ENCODE results near the gene VAPB. TPM values are rescaled to one million over a fixed set of nuclear protein-coding genes. Genes with fewer than 3 reads are reported as not detected.

VAPB gene
- total RNA-seq, 1 experiment from 2014 or later, result 65.1 TPM

DNA sequence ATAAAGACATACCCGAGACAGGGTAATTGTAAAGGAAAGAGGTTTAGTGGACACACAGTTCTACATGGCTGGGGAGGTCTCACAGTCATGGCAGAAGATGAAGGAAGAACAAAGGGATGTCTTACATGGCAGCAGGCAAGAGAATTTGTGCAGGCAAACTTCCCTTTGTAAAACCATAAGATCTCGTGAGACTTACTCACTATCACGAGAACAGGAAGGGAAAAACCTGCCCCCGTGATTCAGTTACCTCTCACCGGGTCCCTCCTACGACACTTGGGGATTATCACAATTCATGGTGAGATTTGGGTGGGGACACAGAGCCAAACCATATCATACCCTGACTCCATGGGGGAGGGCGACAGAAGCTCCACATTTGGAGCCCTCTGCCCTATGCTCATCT is 7.4 kb upstream of the VAPB start:
- H4K20me1 ChIP-seq (ENCODE audit: control insufficient read depth, insufficient read depth, insufficient read length), result no peaks in the 10 kb centered on the region
- WGBS (ENCODE audit: extremely low coverage, insufficient read length, low lambda C conversion rate), result no CpG with 5 or more reads among the region's 7 CpGs
- no peak overlapping the region for H3T11ph ChIP-seq (ENCODE audit: low read length)
- no peak overlapping the region for H4K5ac ChIP-seq (ENCODE audit: insufficient read length, low read depth, low read length)
- H3K23ac ChIP-seq (ENCODE audit: insufficient read length, low read depth, low read length), result no peak overlapping the region
- Mint-ChIP-seq H3K27ac (no peak overlapping the region), H3K4me1 (peaks cover 2 to 14% of the 10 kb centered on the region in 2 experiments; a peak in 3 of 4 replicates), H3K27me3 (ENCODE audit: low read depth) (peaks cover 3% of the 10 kb centered on the region), H3K9me3 (peaks cover 24 to 27% of the 10 kb centered on the region in 2 experiments), H3K36me3 (ENCODE audit: insufficient read depth in 1 of 3, low read depth in 3 of 3) (peaks cover 8 to 15% (median 13%) of the 10 kb centered on the region in 3 experiments; a peak in 6 of 7 replicates), H3K4me3 (no peak overlapping the region)
- H2AFZ ChIP-seq (ENCODE audit: low read length), result no peak overlapping the region
- no peak overlapping the region for H3K4me2 ChIP-seq (ENCODE audit: insufficient read depth, insufficient read length, low read length)
- no peak overlapping the region for H3K9ac ChIP-seq (ENCODE audit: extremely low read depth, insufficient read length, low read length)
- H2BK20ac ChIP-seq (ENCODE audit: low read depth, low read length, poor library complexity, severe bottlenecking), result no peak overlapping the region
- H3K4me1 ChIP-seq (ENCODE audit: insufficient read depth, low read length), result no peaks in the 10 kb centered on the region
- H3K79me1 ChIP-seq (ENCODE audit: insufficient read depth, low read depth, low read length, poor library complexity, severe bottlenecking), result no peaks in the 10 kb centered on the region
- H4K91ac ChIP-seq (ENCODE audit: insufficient read length, low read depth, low read length), result no peak overlapping the region
- H2BK15ac ChIP-seq (ENCODE audit: low read depth, low read length), result no peak overlapping the region
- H3K27me3 ChIP-seq (ENCODE audit: insufficient read depth, low read length), result no peaks in the 10 kb centered on the region
- H3K56ac ChIP-seq (ENCODE audit: insufficient read length, low read depth, low read length), result no peak overlapping the region
- H2AK5ac ChIP-seq (ENCODE audit: insufficient read length, low read length), result no peak overlapping the region
- H2BK12ac ChIP-seq (ENCODE audit: insufficient read length, low read depth, low read length), result no peak overlapping the region
- H3K9me3 ChIP-seq (ENCODE audit: control insufficient read depth, low read depth, low read length), result peaks cover 12% of the 10 kb centered on the region
- H3K27ac ChIP-seq (ENCODE audit: insufficient read length, low read depth, low read length), result no peak overlapping the region
- no peak overlapping the region for H2BK5ac ChIP-seq (ENCODE audit: insufficient read length, low read length)
- H2BK120ac ChIP-seq (ENCODE audit: low read depth, low read length, poor library complexity, severe bottlenecking), result no peak overlapping the region
- H3K18ac ChIP-seq (ENCODE audit: insufficient read length, low read depth, low read length), result no peak overlapping the region
- H3K4ac ChIP-seq (ENCODE audit: low read depth, low read length), result no peak overlapping the region
- H3K79me2 ChIP-seq (ENCODE audit: insufficient read depth, low read length), result no peaks in the 10 kb centered on the region
- no peak overlapping the region for H3K14ac ChIP-seq (ENCODE audit: insufficient read depth, low read length)
- TF ChIP-seq, protein P1, sequence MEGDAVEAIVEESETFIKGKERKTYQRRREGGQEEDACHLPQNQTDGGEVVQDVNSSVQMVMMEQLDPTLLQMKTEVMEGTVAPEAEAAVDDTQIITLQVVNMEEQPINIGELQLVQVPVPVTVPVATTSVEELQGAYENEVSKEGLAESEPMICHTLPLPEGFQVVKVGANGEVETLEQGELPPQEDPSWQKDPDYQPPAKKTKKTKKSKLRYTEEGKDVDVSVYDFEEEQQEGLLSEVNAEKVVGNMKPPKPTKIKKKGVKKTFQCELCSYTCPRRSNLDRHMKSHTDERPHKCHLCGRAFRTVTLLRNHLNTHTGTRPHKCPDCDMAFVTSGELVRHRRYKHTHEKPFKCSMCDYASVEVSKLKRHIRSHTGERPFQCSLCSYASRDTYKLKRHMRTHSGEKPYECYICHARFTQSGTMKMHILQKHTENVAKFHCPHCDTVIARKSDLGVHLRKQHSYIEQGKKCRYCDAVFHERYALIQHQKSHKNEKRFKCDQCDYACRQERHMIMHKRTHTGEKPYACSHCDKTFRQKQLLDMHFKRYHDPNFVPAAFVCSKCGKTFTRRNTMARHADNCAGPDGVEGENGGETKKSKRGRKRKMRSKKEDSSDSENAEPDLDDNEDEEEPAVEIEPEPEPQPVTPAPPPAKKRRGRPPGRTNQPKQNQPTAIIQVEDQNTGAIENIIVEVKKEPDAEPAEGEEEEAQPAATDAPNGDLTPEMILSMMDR (conservative IDR thresholded peaks at IDR 0.05), result no peak
- no peak overlapping the region for H4K8ac ChIP-seq (replicated peaks; ENCODE audit: insufficient read length, low read depth, low read length)
- no peaks in the 10 kb centered on the region for H3K23me2 ChIP-seq (ENCODE audit: insufficient read length, low read depth, low read length, poor library complexity, severe bottlenecking)
- DNase-seq, result no peak
